ENCODE measurements around the gene EIF2B4. TPM values are rescaled to one million over a fixed set of nuclear protein-coding genes. Genes with fewer than 3 reads are reported as not detected.

EIF2B4 gene
- total RNA-seq, 2 donors from 2014 or later = 46.9 to 51.8 TPM

DNA sequence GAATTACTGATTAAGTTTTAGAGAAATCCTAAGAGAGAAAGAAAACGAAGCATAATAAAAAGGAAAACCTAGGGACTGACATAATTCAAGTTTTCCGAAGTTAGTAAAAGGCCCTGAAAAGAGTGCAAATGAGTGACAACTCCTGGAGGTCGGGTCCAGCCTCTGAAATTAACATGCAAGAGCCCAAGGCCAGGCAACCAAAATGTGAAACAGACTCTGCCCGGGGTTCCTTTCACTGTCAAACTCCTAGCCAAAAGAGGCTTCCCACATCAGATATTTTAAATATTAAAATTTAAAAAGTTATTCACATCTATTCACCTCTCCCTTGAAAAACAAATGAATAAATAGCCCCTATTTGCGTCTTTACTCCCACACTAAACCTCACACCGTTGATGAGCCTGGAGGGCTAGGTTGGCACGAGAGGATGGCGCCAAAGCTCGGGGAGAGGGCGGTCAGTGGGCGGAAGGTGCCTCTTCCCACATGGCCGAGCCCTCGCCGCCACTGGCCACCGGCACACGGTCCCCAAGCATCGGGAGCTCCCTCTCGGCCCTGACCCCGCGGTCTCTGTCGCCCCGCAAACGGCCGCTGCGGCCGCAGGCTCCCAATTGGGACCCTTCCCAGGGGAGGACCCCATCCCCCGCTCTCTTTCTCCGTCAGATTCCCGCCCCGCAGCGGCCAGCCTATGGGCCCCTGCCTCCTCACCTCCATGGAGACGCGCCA, 38.6 kb upstream of the EIF2B4 start:
- DNase-seq (ENCODE audit: low spot score) = no peak

DNA sequence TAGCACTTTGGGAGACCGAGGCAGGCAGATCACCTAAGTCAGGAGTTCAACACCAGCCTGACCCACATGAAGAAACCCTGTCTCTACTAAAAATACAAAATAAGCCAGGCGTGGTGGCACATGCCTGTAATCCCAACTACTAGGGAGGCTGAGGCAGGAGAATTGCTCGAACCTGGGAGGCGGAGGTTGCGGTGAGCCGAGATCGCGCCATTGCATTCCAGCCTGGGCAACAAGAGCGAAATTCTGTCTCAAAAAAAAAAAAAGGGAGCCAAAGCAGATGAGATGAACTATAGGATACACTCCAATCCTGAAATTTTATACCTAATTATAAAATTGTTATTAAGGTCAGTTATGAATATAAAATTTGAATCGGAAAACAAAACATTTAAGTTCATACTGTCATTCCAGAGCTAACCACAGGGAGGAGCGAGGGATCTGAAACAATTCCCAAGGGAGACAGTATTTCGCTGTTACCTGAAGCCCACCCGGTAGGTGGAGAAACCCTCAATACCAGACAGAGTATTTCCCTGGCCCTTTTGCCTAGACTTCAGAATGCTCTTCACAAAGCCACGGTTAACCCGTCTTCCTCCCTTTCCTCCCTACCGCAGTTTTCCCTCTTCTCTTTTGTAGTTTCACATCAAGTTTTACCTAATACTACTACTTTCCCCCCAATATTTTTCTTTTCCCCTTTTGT, 37.8 kb upstream of the EIF2B4 start:
- DNase-seq (ENCODE audit: low spot score) = peak; percentile 10
- no peaks in the 10 kb centered on the region for H3K9me3 ChIP-seq
- H3K27ac ChIP-seq = no peak overlapping the region
- peak overlapping the region in 1 of 2 donors; percentile 76 for H3K4me3 ChIP-seq
- intact Hi-C loops (cut with DNase I) = loop anchor here (2.0 kb wide), 1 partner anchor 21 kb away; the partner anchor contains the start of gene NRBP1
- H3K4me1 ChIP-seq (replicated peaks) = no peaks in the 10 kb centered on the region
- 51% methylated on average over 16 of the region's 16 CpGs for WGBS
- no peaks in the 10 kb centered on the region for H3K36me3 ChIP-seq
- H3K27me3 ChIP-seq (replicated peaks; ENCODE audit: insufficient read depth) = no peaks in the 10 kb centered on the region
- no peak for TF ChIP-seq POLR2A (IDR thresholded peaks at IDR 0.05)
- TF ChIP-seq, protein P1, sequence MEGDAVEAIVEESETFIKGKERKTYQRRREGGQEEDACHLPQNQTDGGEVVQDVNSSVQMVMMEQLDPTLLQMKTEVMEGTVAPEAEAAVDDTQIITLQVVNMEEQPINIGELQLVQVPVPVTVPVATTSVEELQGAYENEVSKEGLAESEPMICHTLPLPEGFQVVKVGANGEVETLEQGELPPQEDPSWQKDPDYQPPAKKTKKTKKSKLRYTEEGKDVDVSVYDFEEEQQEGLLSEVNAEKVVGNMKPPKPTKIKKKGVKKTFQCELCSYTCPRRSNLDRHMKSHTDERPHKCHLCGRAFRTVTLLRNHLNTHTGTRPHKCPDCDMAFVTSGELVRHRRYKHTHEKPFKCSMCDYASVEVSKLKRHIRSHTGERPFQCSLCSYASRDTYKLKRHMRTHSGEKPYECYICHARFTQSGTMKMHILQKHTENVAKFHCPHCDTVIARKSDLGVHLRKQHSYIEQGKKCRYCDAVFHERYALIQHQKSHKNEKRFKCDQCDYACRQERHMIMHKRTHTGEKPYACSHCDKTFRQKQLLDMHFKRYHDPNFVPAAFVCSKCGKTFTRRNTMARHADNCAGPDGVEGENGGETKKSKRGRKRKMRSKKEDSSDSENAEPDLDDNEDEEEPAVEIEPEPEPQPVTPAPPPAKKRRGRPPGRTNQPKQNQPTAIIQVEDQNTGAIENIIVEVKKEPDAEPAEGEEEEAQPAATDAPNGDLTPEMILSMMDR (IDR thresholded peaks at IDR 0.05) = peak in 3 of 4 experiments; percentile 41 to 63 (median 57)
- no peak for TF ChIP-seq POLR2AphosphoS5 (IDR thresholded peaks at IDR 0.05)

More for the DNA sequence above, 38.6 kb upstream of the EIF2B4 start:
- H3K9me3 ChIP-seq = no peaks in the 10 kb centered on the region
- intact Hi-C loops (cut with DNase I) = loop anchor here (2.0 kb wide), 1 partner anchor 20 kb away; the partner anchor contains the start of gene NRBP1
- peak overlapping the region; percentile 76 to 97 for H3K4me3 ChIP-seq
- peak overlapping the region; percentile 76 to 81 for H3K27ac ChIP-seq
- no peak for TF ChIP-seq POLR2AphosphoS5 (IDR thresholded peaks at IDR 0.05)
- TF ChIP-seq, protein P1 (IDR thresholded peaks at IDR 0.05) = no peak
- TF ChIP-seq POLR2A (IDR thresholded peaks at IDR 0.05) = no peak
- H3K27me3 ChIP-seq (replicated peaks; ENCODE audit: insufficient read depth) = no peaks in the 10 kb centered on the region
- H3K36me3 ChIP-seq = no peaks in the 10 kb centered on the region
- H3K4me1 ChIP-seq (replicated peaks) = no peaks in the 10 kb centered on the region
- WGBS = under 1% methylated on average over 33 of the region's 33 CpGs

DNA sequence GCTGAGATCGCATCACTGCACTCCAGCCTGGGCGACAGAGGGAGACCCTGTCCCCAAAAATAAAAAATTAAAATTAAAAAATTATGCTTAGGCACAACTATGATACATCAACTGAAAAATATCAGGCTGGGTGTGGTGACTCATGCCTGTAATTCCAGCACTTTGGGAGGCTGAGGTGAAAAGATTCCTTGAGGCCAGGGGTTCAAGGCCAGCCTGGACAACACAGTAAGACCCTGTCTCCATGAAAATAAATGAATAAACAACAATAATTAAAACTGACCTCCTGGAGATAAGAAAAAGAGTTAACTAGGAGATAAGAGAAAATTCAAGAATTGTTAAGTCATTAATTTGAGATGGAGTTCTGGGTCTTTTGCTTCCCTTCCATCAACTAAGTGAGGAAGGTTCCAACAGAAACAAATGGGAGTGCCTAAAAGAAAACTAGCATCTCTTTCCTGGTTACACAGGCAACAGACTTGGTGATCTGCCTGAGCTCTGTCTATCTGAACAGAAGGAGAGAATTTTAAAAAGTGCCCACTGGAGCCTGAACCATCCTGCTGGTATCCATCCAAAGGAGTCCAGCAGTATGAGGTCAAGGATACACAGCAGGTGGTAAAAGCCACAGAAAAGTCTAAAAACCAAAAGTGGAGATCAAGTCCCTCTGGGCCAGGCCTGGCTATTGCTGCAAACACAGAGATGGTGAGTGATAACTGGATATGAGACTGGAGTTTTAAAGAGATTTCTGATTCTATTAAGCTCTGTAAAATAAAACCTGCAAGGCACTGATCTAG, 30.4 kb upstream of the EIF2B4 start:
- H3K9me3 ChIP-seq = no peaks in the 10 kb centered on the region
- H3K27me3 ChIP-seq (replicated peaks; ENCODE audit: insufficient read depth) = no peaks in the 10 kb centered on the region
- TF ChIP-seq POLR2AphosphoS5 (IDR thresholded peaks at IDR 0.05) (no peak), POLR2A (IDR thresholded peaks at IDR 0.05) (no peak)
- TF ChIP-seq, protein P1 (IDR thresholded peaks at IDR 0.05) = no peak
- DNase-seq (ENCODE audit: low spot score) = no peak
- H3K4me3 ChIP-seq = no peak overlapping the region
- H3K4me1 ChIP-seq (replicated peaks) = no peaks in the 10 kb centered on the region
- WGBS = 99% methylated on average over 2 of the region's 2 CpGs
- intact Hi-C loops (cut with DNase I) = no loop called here
- H3K27ac ChIP-seq = no peak overlapping the region
- H3K36me3 ChIP-seq = no peaks in the 10 kb centered on the region

DNA sequence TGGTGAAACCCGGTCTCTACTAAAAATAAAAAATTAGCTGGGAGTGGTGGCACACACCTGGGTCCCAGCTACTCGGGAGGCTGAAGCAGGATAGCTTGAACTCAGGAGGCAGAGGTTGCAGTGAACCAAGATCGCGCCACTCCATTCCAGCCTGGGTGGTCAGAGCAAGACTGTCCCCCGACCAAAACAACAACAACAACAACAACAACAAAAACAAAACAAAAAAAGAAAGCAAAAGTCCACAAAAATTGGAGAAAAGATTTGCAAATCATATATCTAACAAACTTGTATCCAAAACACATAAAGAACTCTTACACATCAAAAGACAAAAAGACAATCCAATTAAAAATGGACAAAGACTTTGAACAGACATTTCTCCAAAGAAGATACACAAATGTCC, 28.8 kb upstream of the EIF2B4 start:
- H3K4me1 ChIP-seq (replicated peaks) = no peaks in the 10 kb centered on the region
- 95% methylated on average over 5 of the region's 5 CpGs for WGBS
- no peak overlapping the region for H3K27ac ChIP-seq
- H3K27me3 ChIP-seq (replicated peaks; ENCODE audit: insufficient read depth) = no peaks in the 10 kb centered on the region
- TF ChIP-seq POLR2A (IDR thresholded peaks at IDR 0.05) = no peak
- TF ChIP-seq, protein P1 (IDR thresholded peaks at IDR 0.05) = no peak
- no peak for TF ChIP-seq POLR2AphosphoS5 (IDR thresholded peaks at IDR 0.05)
- H3K4me3 ChIP-seq = no peak overlapping the region
- no peaks in the 10 kb centered on the region for H3K36me3 ChIP-seq
- intact Hi-C loops (cut with DNase I) = no loop called here
- H3K9me3 ChIP-seq = no peaks in the 10 kb centered on the region
- DNase-seq (ENCODE audit: low spot score) = no peak
